ENCODE results near the gene KCNIP1. TPM values are rescaled to one million over a fixed set of nuclear protein-coding genes. Genes with fewer than 3 reads are reported as not detected.

KCNIP1 gene
- total RNA-seq, 2 donors from 2014 or later = not detected

GRCh38 chr5:170501361-170501760, 2.5 kb upstream of the KCNIP1 start:
- H3K4me1 ChIP-seq (ENCODE audit: control insufficient read depth, insufficient read depth, low read length) = no peaks in the 10 kb centered on the region
- Mint-ChIP-seq H3K9me3 (no peaks in the 10 kb centered on the region), H3K27ac (no peak overlapping the region), H3K36me3 (ENCODE audit: low read depth) (no peaks in the 10 kb centered on the region), H3K4me3 (no peak overlapping the region), H3K27me3 (ENCODE audit: insufficient read depth) (peaks cover 51% of the 10 kb centered on the region), H3K4me1 (peaks cover 4% of the 10 kb centered on the region)
- TF ChIP-seq, protein P1, sequence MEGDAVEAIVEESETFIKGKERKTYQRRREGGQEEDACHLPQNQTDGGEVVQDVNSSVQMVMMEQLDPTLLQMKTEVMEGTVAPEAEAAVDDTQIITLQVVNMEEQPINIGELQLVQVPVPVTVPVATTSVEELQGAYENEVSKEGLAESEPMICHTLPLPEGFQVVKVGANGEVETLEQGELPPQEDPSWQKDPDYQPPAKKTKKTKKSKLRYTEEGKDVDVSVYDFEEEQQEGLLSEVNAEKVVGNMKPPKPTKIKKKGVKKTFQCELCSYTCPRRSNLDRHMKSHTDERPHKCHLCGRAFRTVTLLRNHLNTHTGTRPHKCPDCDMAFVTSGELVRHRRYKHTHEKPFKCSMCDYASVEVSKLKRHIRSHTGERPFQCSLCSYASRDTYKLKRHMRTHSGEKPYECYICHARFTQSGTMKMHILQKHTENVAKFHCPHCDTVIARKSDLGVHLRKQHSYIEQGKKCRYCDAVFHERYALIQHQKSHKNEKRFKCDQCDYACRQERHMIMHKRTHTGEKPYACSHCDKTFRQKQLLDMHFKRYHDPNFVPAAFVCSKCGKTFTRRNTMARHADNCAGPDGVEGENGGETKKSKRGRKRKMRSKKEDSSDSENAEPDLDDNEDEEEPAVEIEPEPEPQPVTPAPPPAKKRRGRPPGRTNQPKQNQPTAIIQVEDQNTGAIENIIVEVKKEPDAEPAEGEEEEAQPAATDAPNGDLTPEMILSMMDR (conservative IDR thresholded peaks at IDR 0.05) = no peak
- peaks cover 58% of the 10 kb centered on the region for H3K27me3 ChIP-seq (ENCODE audit: control insufficient read depth, insufficient read depth, low read length, poor library complexity, severe bottlenecking)
- H3K9ac ChIP-seq (ENCODE audit: extremely low read depth, low read length, poor library complexity, severe bottlenecking) = no peak overlapping the region
- no peak for DNase-seq
- H3K27ac ChIP-seq (ENCODE audit: low read depth, low read length) = no peak overlapping the region
- H3K4me3 ChIP-seq (ENCODE audit: low read length) = no peak overlapping the region
- no peaks in the 10 kb centered on the region for H3K9me3 ChIP-seq (ENCODE audit: control insufficient read depth, low read length)
- H3K36me3 ChIP-seq (ENCODE audit: control insufficient read depth, insufficient read depth, low read length) = no peaks in the 10 kb centered on the region
- WGBS, 2 experiments (ENCODE audit: insufficient coverage in 1 of 2, insufficient read length in 1 of 2) = 87 to 100% methylated on average over 1 of the region's 1 CpG

GRCh38 chr5:170501931-170502330, 1.9 kb upstream of the KCNIP1 start:
- Histone ChIP-seq H3K27ac (ENCODE audit: low read depth, low read length) (no peak overlapping the region), H3K36me3 (ENCODE audit: control insufficient read depth, insufficient read depth, low read length) (no peaks in the 10 kb centered on the region), H3K4me3 (ENCODE audit: low read length) (no peak overlapping the region), H3K9ac (ENCODE audit: extremely low read depth, low read length, poor library complexity, severe bottlenecking) (no peak overlapping the region), H3K9me3 (ENCODE audit: control insufficient read depth, low read length) (no peaks in the 10 kb centered on the region), H3K4me1 (ENCODE audit: control insufficient read depth, insufficient read depth, low read length) (no peaks in the 10 kb centered on the region), H3K27me3 (ENCODE audit: control insufficient read depth, insufficient read depth, low read length, poor library complexity, severe bottlenecking) (peaks cover 60% of the 10 kb centered on the region)
- TF ChIP-seq, protein P1 (conservative IDR thresholded peaks at IDR 0.05) = no peak
- no peak overlapping the region for H3K4me3 Mint-ChIP-seq
- no peaks in the 10 kb centered on the region for H3K9me3 Mint-ChIP-seq
- peaks cover 53% of the 10 kb centered on the region for H3K27me3 Mint-ChIP-seq (ENCODE audit: insufficient read depth)
- 85% methylated on average over 2 of the region's 2 CpGs; no CpG with 5 or more reads in 1 of the 2 experiments for WGBS, 2 experiments (ENCODE audit: insufficient coverage in 1 of 2, insufficient read length in 1 of 2)
- peaks cover 4% of the 10 kb centered on the region for H3K4me1 Mint-ChIP-seq
- no peak overlapping the region for H3K27ac Mint-ChIP-seq
- DNase-seq = no peak
- H3K36me3 Mint-ChIP-seq (ENCODE audit: low read depth) = no peaks in the 10 kb centered on the region

DNA sequence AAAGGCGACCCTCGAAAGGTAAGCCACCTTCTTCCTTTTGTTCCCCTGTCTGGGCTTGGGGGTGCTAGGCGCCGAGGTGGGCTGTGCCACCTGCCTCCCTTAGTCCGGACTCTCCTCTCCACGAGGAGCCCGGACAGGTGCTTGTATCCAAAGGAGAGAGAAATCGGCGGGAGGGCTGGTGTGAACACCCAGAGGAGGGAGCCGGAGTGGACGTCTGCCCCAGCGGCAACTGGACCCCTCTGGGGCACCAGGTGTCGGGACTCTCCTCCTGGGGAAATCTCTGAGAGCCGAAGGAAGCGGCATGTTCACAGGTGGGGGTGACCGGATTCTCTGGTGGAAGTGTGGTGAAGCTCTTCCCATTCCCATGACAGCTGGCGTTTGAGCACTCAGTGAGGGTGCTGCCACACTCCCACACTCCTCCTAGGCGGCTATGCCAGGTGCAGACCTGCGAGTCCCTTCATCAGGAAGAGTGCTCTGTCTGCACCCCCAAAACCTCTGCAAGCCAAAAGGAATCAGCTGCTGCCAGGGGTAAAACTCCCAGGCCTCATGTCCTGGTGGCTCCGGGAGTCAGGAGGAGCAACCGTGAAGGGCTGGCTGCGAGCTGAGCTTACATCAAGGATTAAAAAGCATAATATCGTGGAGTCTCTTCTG, 921 bp downstream of the KCNIP1 start:
- peak; percentile 56 for DNase-seq
- H3K9ac ChIP-seq (ENCODE audit: extremely low read depth, low read length, poor library complexity, severe bottlenecking) = no peak overlapping the region
- Mint-ChIP-seq H3K27ac (no peak overlapping the region), H3K36me3 (ENCODE audit: low read depth) (no peaks in the 10 kb centered on the region), H3K27me3 (ENCODE audit: insufficient read depth) (peaks cover 45% of the 10 kb centered on the region), H3K4me3 (peak overlapping the region; percentile 39), H3K9me3 (no peaks in the 10 kb centered on the region), H3K4me1 (peaks cover 4% of the 10 kb centered on the region)
- no peaks in the 10 kb centered on the region for H3K4me1 ChIP-seq (ENCODE audit: control insufficient read depth, insufficient read depth, low read length)
- no peak overlapping the region for H3K4me3 ChIP-seq (ENCODE audit: low read length)
- no peak overlapping the region for H3K27ac ChIP-seq (ENCODE audit: low read depth, low read length)
- H3K9me3 ChIP-seq (ENCODE audit: control insufficient read depth, low read length) = no peaks in the 10 kb centered on the region
- WGBS, 2 experiments (ENCODE audit: insufficient coverage in 1 of 2, insufficient read length in 1 of 2) = 89 to 91% methylated on average over 14 to 23 of the region's 23 CpGs
- peaks cover 50% of the 10 kb centered on the region for H3K27me3 ChIP-seq (ENCODE audit: control insufficient read depth, insufficient read depth, low read length, poor library complexity, severe bottlenecking)
- TF ChIP-seq, protein P1 (conservative IDR thresholded peaks at IDR 0.05) = no peak
- no peaks in the 10 kb centered on the region for H3K36me3 ChIP-seq (ENCODE audit: control insufficient read depth, insufficient read depth, low read length)
